Neural crest cell (in vitro differentiated cells): ENCODE measurements around the gene SSH2. TPM values are rescaled to one million over a fixed set of nuclear protein-coding genes. Genes with fewer than 3 reads are reported as not detected.
"Not testable (repeated sequence)": the region's sequence is repeated elsewhere in the genome, so short reads cannot be mapped to it uniquely, and the experiment has no call there.

Source experiments
- DNase-seq: peaks from one replicate; pipeline ENCODE4 v3.0.0; 2021; ENCODE audit warnings: low read depth, mixed read lengths, low spot score
- H3K27ac Mint-ChIP-seq: one replicate; pipeline ENCODE4 v1.8.0; 2021; ENCODE audit warnings: mild to moderate bottlenecking, mixed read lengths; ENCODE audit not compliant: unreplicated experiment
- H3K27me3 Mint-ChIP-seq: 2 replicates; pipeline ENCODE4 v1.8.0; 2021; ENCODE audit warnings: low read depth, mild to moderate bottlenecking, mixed read lengths
- H3K36me3 Mint-ChIP-seq: 2 replicates; pipeline ENCODE4 v1.8.0; 2021; ENCODE audit warnings: low read depth, mild to moderate bottlenecking, mixed read lengths
- H3K4me1 Mint-ChIP-seq: 2 replicates; pipeline ENCODE4 v1.8.0; 2021; ENCODE audit warnings: mixed read lengths
- H3K4me3 Mint-ChIP-seq: one replicate; pipeline ENCODE4 v1.8.0; 2021; ENCODE audit warnings: mild to moderate bottlenecking, mixed read lengths
- H3K9me3 Mint-ChIP-seq: 2 replicates; pipeline ENCODE4 v1.8.0; 2021; ENCODE audit warnings: mixed read lengths
- total RNA-seq: library from RNA; stranded (reverse); gene quantifications from 2 replicates; pipeline ENCODE4 v1.2.1, GENCODE V29; 2021
- TF ChIP-seq, protein P1 (sequence below): fragments of 200-600 bp; sonication (generic); conservative IDR thresholded peaks from 2 replicates; pipeline ENCODE4 v1.5.0; 2021; ENCODE audit warnings: antibody characterized with exemption, mild to moderate bottlenecking

The SSH2 gene
- total RNA-seq, 1 donor from 2014 or later: 29.2 TPM

DNA sequence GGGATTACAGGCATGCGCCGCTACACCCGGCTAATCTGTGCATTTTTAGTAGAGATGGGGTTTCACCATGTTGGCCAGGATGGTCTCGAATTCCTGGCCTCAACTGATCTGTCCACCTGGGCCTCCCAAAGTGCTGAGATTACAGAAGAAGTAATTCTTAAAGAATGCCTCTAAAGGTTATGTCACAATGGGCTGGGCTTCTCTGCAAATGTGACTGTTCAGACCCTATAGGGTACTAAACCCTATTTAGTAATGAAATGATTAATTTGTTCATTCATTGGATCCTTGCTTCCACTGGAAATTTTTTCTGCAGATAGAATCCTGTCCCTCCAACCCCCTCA lies 198.5 kb downstream of the SSH2 start:
- Mint-ChIP-seq H3K36me3 (peaks cover 7% of the 10 kb centered on the region), H3K9me3 (peaks cover 7% of the 10 kb centered on the region), H3K4me3 (no peak overlapping the region), H3K27ac (no peak overlapping the region), H3K4me1 (peaks cover 11% of the 10 kb centered on the region), H3K27me3 (no peaks in the 10 kb centered on the region)
- TF ChIP-seq, protein P1, sequence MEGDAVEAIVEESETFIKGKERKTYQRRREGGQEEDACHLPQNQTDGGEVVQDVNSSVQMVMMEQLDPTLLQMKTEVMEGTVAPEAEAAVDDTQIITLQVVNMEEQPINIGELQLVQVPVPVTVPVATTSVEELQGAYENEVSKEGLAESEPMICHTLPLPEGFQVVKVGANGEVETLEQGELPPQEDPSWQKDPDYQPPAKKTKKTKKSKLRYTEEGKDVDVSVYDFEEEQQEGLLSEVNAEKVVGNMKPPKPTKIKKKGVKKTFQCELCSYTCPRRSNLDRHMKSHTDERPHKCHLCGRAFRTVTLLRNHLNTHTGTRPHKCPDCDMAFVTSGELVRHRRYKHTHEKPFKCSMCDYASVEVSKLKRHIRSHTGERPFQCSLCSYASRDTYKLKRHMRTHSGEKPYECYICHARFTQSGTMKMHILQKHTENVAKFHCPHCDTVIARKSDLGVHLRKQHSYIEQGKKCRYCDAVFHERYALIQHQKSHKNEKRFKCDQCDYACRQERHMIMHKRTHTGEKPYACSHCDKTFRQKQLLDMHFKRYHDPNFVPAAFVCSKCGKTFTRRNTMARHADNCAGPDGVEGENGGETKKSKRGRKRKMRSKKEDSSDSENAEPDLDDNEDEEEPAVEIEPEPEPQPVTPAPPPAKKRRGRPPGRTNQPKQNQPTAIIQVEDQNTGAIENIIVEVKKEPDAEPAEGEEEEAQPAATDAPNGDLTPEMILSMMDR: no peak
- DNase-seq: no peak

GRCh38 chr17:29728490-29728889 lies 201.5 kb downstream of the SSH2 start:
- H3K36me3 Mint-ChIP-seq: peaks cover 7% of the 10 kb centered on the region

GRCh38 chr17:29726715-29727252 lies 203.2 kb downstream of the SSH2 start:
- Mint-ChIP-seq H3K27ac (peak overlapping the region; percentile 70), H3K27me3 (no peaks in the 10 kb centered on the region), H3K4me1 (peaks cover 43% of the 10 kb centered on the region), H3K36me3 (peaks cover 7% of the 10 kb centered on the region), H3K4me3 (no peak overlapping the region), H3K9me3 (peaks cover 7% of the 10 kb centered on the region)
- TF ChIP-seq, protein P1: no peak
- no peak for DNase-seq

More at GRCh38 chr17:29728490-29728889, 201.5 kb downstream of the SSH2 start:
- DNase-seq: no peak
- H3K27me3 Mint-ChIP-seq: no peaks in the 10 kb centered on the region
- peak overlapping the region; percentile 21 for H3K4me3 Mint-ChIP-seq
- H3K9me3 Mint-ChIP-seq: peaks cover 7% of the 10 kb centered on the region
- peaks cover 28% of the 10 kb centered on the region for H3K4me1 Mint-ChIP-seq
- TF ChIP-seq, protein P1: no peak
- H3K27ac Mint-ChIP-seq: no peak overlapping the region

- not testable (repeated sequence) for H3K9me3 Mint-ChIP-seq, H3K27me3 Mint-ChIP-seq, DNase-seq, H3K36me3 Mint-ChIP-seq, H3K4me3 Mint-ChIP-seq
- H3K27ac Mint-ChIP-seq: peak overlapping the region; percentile 38
- peaks cover 55% of the 10 kb centered on the region for H3K4me1 Mint-ChIP-seq
Observed at GRCh38 chr17:29725408-29725807, 204.6 kb downstream of the SSH2 start.

DNA sequence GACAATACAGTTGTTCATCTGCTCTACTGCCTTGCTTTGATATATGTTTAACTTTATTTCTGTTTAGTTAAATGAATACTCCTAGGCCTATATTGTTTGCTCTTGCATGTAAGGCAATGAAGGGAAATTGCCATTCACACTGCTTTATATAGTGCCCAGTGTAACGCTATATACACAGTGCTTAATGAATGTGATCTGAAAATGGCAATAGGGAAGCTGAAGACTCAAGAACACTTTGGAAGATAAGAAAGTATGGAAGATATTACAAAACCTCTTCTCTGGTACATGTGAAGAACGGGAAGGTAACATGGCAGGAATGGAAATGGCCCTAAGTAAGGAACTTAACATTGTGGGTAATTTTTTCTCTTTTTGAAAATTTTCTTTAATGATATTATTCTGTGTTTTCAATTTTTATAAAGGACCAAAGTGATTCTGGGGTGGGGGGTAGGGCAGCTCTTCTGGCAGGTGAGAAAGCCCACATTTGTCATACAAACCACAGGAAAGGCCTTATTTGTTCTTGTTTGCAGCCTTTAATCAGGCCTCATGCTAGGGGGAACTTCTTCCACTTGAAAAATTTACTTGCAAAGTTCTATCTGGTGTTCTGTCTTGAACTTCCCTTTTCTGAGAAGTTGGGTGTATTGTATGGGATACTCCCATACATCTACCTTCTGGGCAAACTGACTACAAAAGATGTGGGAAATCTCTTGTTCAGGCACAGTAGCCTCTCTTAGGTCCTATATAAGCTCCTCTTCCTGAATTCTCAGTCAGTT lies 206.6 kb downstream of the SSH2 start:
- Mint-ChIP-seq H3K36me3 (peaks cover 5% of the 10 kb centered on the region), H3K9me3 (peaks cover 4% of the 10 kb centered on the region)
- TF ChIP-seq, protein P1: no peak

More for the DNA sequence above, 206.6 kb downstream of the SSH2 start:
- no peak for DNase-seq
- no peaks in the 10 kb centered on the region for H3K27me3 Mint-ChIP-seq
- H3K4me1 Mint-ChIP-seq: peaks cover 58% of the 10 kb centered on the region
- no peak overlapping the region for H3K4me3 Mint-ChIP-seq
- no peak overlapping the region for H3K27ac Mint-ChIP-seq
